Kidney (tissue), 14 donors: ENCODE results near the gene SGSM2. TPM values are rescaled to one million over a fixed set of nuclear protein-coding genes. Genes with fewer than 3 reads are reported as not detected.

Experiments used
- DNase-seq, 5 donors: peaks; one replicate each; pipeline ENCODE4 v3.0.0-alpha.2; 2013 to 2020
- FAIRE-seq: peaks from 2 replicates; lab custom pipeline; 2012; peaks lifted over from hg19 to GRCh38; lab: Jason Lieb, UNC
- H3K27ac ChIP-seq, 2 donors: one replicate each; pipeline ENCODE4 v1.7.0; 2013; ENCODE audit warnings: low read depth in 2 of 2, low read length in 2 of 2, inconsistent platforms in 1 of 2
- H3K27me3 ChIP-seq: one replicate; pipeline ENCODE4 v1.7.1; 2013; ENCODE audit warnings: low read length, inconsistent platforms; ENCODE audit not compliant: control insufficient read depth, insufficient read depth
- H3K36me3 ChIP-seq, 3 donors: one replicate each; pipeline versions ENCODE4 v1.7.0 to v1.7.1; 2013; ENCODE audit warnings: low read length in 3 of 3, control low read depth in 1 of 3, inconsistent platforms in 1 of 3; ENCODE audit not compliant: insufficient read depth in 3 of 3, control insufficient read depth in 2 of 3
- H3K4me1 ChIP-seq, 3 donors: one replicate each; pipeline versions ENCODE4 v1.7.0 to v1.7.1; 2013; ENCODE audit warnings: low read length in 3 of 3, inconsistent platforms in 1 of 3, low read depth in 1 of 3; ENCODE audit not compliant: control insufficient read depth in 2 of 3, insufficient read depth in 2 of 3
- H3K4me3 ChIP-seq, 3 donors: one replicate each; pipeline versions ENCODE4 v1.7.0 to v1.8.1; 2013; ENCODE audit warnings: low read length in 3 of 3, control low read depth in 1 of 3, inconsistent platforms in 1 of 3
- H3K9ac ChIP-seq, 3 donors: one replicate each; pipeline versions ENCODE4 v1.7.0 to v1.7.1; 2013; ENCODE audit warnings: low read length in 3 of 3, control low read depth in 1 of 3, inconsistent platforms in 1 of 3
- H3K9me3 ChIP-seq, 3 donors: one replicate each; pipeline versions ENCODE4 v1.7.0 to v1.7.1; 2013; ENCODE audit warnings: low read length in 3 of 3, control low read depth in 1 of 3, inconsistent platforms in 1 of 3; ENCODE audit not compliant: control insufficient read depth in 2 of 3, insufficient read depth in 1 of 3
- intact Hi-C: fragments of 100-400 bp; cut with DNase I; formaldehyde crosslinking; loops from one replicate; pipeline ENCODE4 v1.11.1; 2022
- polyA plus RNA-seq: library from polyadenylated mRNA; stranded (reverse); fragments of 350-450 nt; fragmentation: Illumina TruSeq; extraction: RNeasy Lipid Tissue Mini Kit (QIAGEN cat#74804); gene quantifications from one replicate; pipeline ENCODE4 v1.2.3, GENCODE V29; 2014; ENCODE audit warnings: low read depth, low replicate concordance; ENCODE audit not compliant: insufficient read depth
- total RNA-seq: library from RNA; stranded (reverse); fragmentation: NEBNext Ultra II Directional; extraction: Animal tissue kit (Norgen Biotek cat#: 25700); gene quantifications from one replicate; pipeline ENCODE4 v1.2.1, GENCODE V29; 2021
- TF ChIP-seq, protein P1 (sequence below): IDR thresholded peaks from 3 replicates; pipeline ENCODE4 v1.5.1; 2012; ENCODE audit warnings: mild to moderate bottlenecking, moderate library complexity, borderline replicate concordance; ENCODE audit not compliant: insufficient read depth; ENCODE audit errors: extremely low read depth
- donor health status: control.
- donor health status: control.
- donor health status: control.
- donor health status: control.
- donor health status: control.
- donor health status: DM: yes; HTN: yes; CAD: no.
- donor health status: Normal renal cell carcinoma (clear cell type).

Gene SGSM2
- total and polyA plus RNA-seq, 2 donors from 2014 or later = 33.7 to 58.0 TPM

GRCh38 chr17:2372180-2372579 lies 34.9 kb downstream of the SGSM2 start:
- no peak overlapping the region for H3K9ac ChIP-seq
- H3K27ac ChIP-seq = no peak overlapping the region
- DNase-seq (peak in 1 of 5 donors; percentile 68), FAIRE-seq (no peak)
- no peaks in the 10 kb centered on the region for H3K27me3 ChIP-seq
- no peaks in the 10 kb centered on the region for H3K9me3 ChIP-seq
- TF ChIP-seq, protein P1, sequence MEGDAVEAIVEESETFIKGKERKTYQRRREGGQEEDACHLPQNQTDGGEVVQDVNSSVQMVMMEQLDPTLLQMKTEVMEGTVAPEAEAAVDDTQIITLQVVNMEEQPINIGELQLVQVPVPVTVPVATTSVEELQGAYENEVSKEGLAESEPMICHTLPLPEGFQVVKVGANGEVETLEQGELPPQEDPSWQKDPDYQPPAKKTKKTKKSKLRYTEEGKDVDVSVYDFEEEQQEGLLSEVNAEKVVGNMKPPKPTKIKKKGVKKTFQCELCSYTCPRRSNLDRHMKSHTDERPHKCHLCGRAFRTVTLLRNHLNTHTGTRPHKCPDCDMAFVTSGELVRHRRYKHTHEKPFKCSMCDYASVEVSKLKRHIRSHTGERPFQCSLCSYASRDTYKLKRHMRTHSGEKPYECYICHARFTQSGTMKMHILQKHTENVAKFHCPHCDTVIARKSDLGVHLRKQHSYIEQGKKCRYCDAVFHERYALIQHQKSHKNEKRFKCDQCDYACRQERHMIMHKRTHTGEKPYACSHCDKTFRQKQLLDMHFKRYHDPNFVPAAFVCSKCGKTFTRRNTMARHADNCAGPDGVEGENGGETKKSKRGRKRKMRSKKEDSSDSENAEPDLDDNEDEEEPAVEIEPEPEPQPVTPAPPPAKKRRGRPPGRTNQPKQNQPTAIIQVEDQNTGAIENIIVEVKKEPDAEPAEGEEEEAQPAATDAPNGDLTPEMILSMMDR = no peak
- intact Hi-C loops = no loop called here
- peaks cover 0 to 16% (median 13%) of the 10 kb centered on the region in 3 donors for H3K36me3 ChIP-seq
- no peaks in the 10 kb centered on the region for H3K4me1 ChIP-seq
- H3K4me3 ChIP-seq = no peak overlapping the region

- intact Hi-C loops = no loop called here
- no peak overlapping the region for H3K9ac ChIP-seq
- H3K27me3 ChIP-seq = no peaks in the 10 kb centered on the region
- H3K36me3 ChIP-seq = peaks cover 0 to 19% (median 13%) of the 10 kb centered on the region in 3 donors
- H3K4me1 ChIP-seq = peaks cover 0 to 4% (median 0%) of the 10 kb centered on the region in 3 donors
- H3K9me3 ChIP-seq = no peaks in the 10 kb centered on the region
- no peak overlapping the region for H3K4me3 ChIP-seq
- H3K27ac ChIP-seq = no peak overlapping the region
- FAIRE-seq = no peak
- no peak for DNase-seq
- TF ChIP-seq, protein P1 = no peak
Observed at GRCh38 chr17:2372681-2373080, 35.4 kb downstream of the SGSM2 start.

DNA sequence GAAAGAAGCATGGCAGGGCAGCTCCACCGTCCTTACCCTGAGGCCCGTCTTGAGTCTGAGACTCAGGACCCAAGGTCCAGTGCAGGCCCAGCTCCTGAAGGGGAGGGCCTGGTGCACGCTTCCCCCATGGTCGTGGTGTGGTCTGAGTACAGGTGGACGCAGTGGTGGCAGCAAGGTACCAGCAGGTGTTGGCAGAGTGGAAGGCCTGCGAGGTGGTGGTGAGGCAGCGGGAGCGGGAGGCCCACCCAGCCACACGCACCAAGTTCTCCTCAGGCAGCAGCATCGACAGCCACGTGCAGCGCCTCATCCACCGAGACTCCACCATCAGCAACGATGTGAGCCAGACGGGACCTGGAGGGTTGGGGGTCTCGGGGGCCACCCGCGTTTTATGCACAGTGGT lies 35.9 kb downstream of the SGSM2 start:
- Histone ChIP-seq H3K27ac (no peak overlapping the region), H3K9ac (no peak overlapping the region), H3K36me3 (peaks cover 0 to 20% (median 13%) of the 10 kb centered on the region in 3 donors), H3K9me3 (no peaks in the 10 kb centered on the region), H3K27me3 (no peaks in the 10 kb centered on the region), H3K4me3 (no peak overlapping the region), H3K4me1 (peaks cover 0 to 4% (median 0%) of the 10 kb centered on the region in 3 donors)
- FAIRE-seq (no peak), DNase-seq (peak in 1 of 5 donors; percentile 71)
- intact Hi-C loops = no loop called here
- TF ChIP-seq, protein P1 = no peak
